Stimulated activated CD8-positive, alpha-beta memory T cell treated with anti-CD3 and anti-CD28 coated beads, Interleukin-15, amount 100 ng/mL, for 1 hour (primary cell): ENCODE data around the gene ADARB2.
"Not testable (repeated sequence)": the region's sequence is repeated elsewhere in the genome, so short reads cannot be mapped to it uniquely, and the experiment has no call there.

ENCODE experiments used
- DNase-seq: peaks from one replicate; pipeline ENCODE4 v3.0.0-alpha.2; 2020; ENCODE audit warnings: low read depth

The ADARB2 gene

GRCh38 chr10:1545524-1545923 lies 191.8 kb downstream of the ADARB2 start:
- DNase-seq = no peak

- no peak for DNase-seq
These were observed 192.4 kb downstream of the ADARB2 start for GRCh38 chr10:1544929-1545328.

GRCh38 chr10:1544209-1544673 lies 193.1 kb downstream of the ADARB2 start:
- DNase-seq = no peak

GRCh38 chr10:1543596-1543995 lies 193.7 kb downstream of the ADARB2 start:
- DNase-seq = no peak

GRCh38 chr10:1542941-1543340 lies 194.4 kb downstream of the ADARB2 start:
- no peak for DNase-seq

GRCh38 chr10:1540144-1540543 lies 197.2 kb downstream of the ADARB2 start:
- DNase-seq = no peak

- no peak for DNase-seq
These were observed 198.1 kb downstream of the ADARB2 start for GRCh38 chr10:1539216-1539615.

- no peak for DNase-seq
These were observed 198.7 kb downstream of the ADARB2 start for GRCh38 chr10:1538531-1539061.

- DNase-seq = no peak
These were observed 199.2 kb downstream of the ADARB2 start for GRCh38 chr10:1538121-1538520.

- DNase-seq = not testable (repeated sequence)
These were observed 199.9 kb downstream of the ADARB2 start for GRCh38 chr10:1537449-1537848.

- no peak for DNase-seq
These were observed 201.0 kb downstream of the ADARB2 start for GRCh38 chr10:1536341-1536740.

- no peak for DNase-seq
These were observed 201.9 kb downstream of the ADARB2 start for GRCh38 chr10:1535301-1535965.

GRCh38 chr10:1534820-1535219 lies 202.5 kb downstream of the ADARB2 start:
- no peak for DNase-seq

- DNase-seq = no peak
These were observed 204.7 kb downstream of the ADARB2 start for GRCh38 chr10:1532636-1533035.

- no peak for DNase-seq
These were observed 205.3 kb downstream of the ADARB2 start for GRCh38 chr10:1531883-1532597.

- no peak for DNase-seq
These were observed 206.3 kb downstream of the ADARB2 start for GRCh38 chr10:1530871-1531517.

- no peak for DNase-seq
These were observed 207.4 kb downstream of the ADARB2 start for GRCh38 chr10:1529806-1530413.

- no peak for DNase-seq
These were observed 209.4 kb downstream of the ADARB2 start for GRCh38 chr10:1527951-1528350.

- no peak for DNase-seq
These were observed 210.8 kb downstream of the ADARB2 start for GRCh38 chr10:1526436-1527055.

GRCh38 chr10:1525354-1526162 lies 211.8 kb downstream of the ADARB2 start:
- no peak for DNase-seq

- no peak for DNase-seq
These were observed 212.8 kb downstream of the ADARB2 start for GRCh38 chr10:1524540-1524939.
